Motor neuron (in vitro differentiated cells): ENCODE measurements around the gene LSM6. TPM values are rescaled to one million over a fixed set of nuclear protein-coding genes. Genes with fewer than 3 reads are reported as not detected.

ENCODE experiments used
- ATAC-seq, 8 experiments: fragments of 200-7000 bp; cut with Tn5 transposase; replicated peaks in 6 of 8; 2 replicates each; pipeline ENCODE4 v1.8.0; 2021; ENCODE audit warnings: mild to moderate bottlenecking in 8 of 8, moderate library complexity in 8 of 8
- H3K27ac ChIP-seq, 2 donors: fragments of 250-450 bp; sonication (Bioruptor Pico); 2 replicates each; pipeline ENCODE4 v1.9.0; 2021; ENCODE audit warnings: antibody characterized with exemption in 2 of 2, mild to moderate bottlenecking in 2 of 2, moderate library complexity in 1 of 2
- H3K4me1 ChIP-seq, 2 donors: fragments of 250-450 bp; sonication (Bioruptor Pico); replicated peaks in 1 of 2; 2 replicates each; pipeline ENCODE4 v1.6.1; 2021; ENCODE audit warnings: antibody characterized with exemption in 2 of 2, mild to moderate bottlenecking in 2 of 2, moderate library complexity in 1 of 2
- H3K4me3 ChIP-seq, 5 donors: fragments of 250-450 bp; sonication (Bioruptor Pico); 2 replicates each; pipeline ENCODE4 v1.9.0; 2021; ENCODE audit warnings: antibody characterized with exemption in 5 of 5, mild to moderate bottlenecking in 5 of 5, moderate library complexity in 4 of 5
- WGBS, 10 experiments: fragments of 450-650 bp; shearing (Covaris generic); methylation state at CpG; one replicate each; pipeline ENCODE4 v1.0.0; 2022; 5-methylcytosine and 5-hydroxymethylcytosine counted together
- in situ Hi-C, 9 experiments: fragments of 400-800 bp; cut with MboI; loops; one replicate each; pipeline ENCODE4 v1.15.0; 2021; ENCODE audit warnings: low sequenced_read_pairs in 9 of 9, low pct_unique_long_range_greater_than_20kb in 2 of 9; ENCODE audit not compliant: unreplicated experiment in 9 of 9
- total RNA-seq, 8 experiments: library from RNA; unstranded; fragments of 300-600 nt; gene quantifications; 2 replicates each; pipeline versions ENCODE4 v1.2.3 to v1.2.4, GENCODE V29; 2022

Gene LSM6
- total RNA-seq, 8 experiments from 2014 or later = 37.8 to 76.7 (median 51.1) TPM

DNA sequence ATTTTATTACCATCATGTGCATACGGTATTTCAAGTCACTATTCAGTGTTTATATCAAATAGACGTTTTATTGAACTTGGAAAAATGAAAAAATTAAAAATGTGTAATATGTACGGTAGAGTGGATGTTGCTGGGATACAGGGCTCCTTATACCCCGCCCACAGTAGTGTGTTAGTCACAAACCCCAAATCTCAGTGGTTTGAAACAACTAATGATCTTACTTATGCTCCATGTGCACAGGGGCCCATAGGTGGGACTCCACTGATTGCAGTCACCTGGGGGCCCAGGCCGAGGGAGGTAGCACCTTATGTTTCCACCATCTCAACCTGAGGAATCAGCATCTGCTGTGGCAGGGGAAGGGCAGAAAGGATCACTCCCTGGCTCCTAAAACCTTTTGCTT is 18.1 kb downstream of the LSM6 start:
- Histone ChIP-seq H3K4me1 (peaks cover 28% of the 10 kb centered on the region in 2 donors), H3K27ac (no peak overlapping the region), H3K4me3 (no peak overlapping the region)
- in situ Hi-C loops = no loop called here
- WGBS, 10 experiments = 67 to 100% (median 90%) methylated on average over 1 to 5 of the region's 5 CpGs; no CpG with 5 or more reads in 1 of the 10 experiments
- ATAC-seq = no peak

DNA sequence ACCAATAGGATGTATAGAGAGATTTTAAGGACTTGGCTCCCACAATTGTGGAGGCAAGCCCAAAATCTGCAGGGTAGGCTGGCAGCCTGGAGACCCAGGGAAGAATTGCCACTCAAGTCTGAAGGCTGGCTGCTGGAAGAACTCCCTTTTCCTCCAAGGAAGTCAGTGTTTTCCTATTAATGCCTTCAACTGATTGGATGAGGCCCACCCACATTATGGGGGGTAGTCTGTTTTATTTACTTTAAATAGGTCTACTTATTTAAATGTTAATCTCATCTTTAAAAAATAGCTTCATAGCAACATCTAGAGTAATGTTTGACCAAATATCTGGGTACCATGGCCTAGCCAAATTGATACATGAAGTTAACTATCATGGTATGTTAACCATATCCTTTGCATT is 18.7 kb downstream of the LSM6 start:
- peaks cover 28% of the 10 kb centered on the region in 2 donors for H3K4me1 ChIP-seq
- no peak overlapping the region for H3K4me3 ChIP-seq
- no peak overlapping the region for H3K27ac ChIP-seq
- in situ Hi-C loops = no loop called here
- no peak for ATAC-seq

DNA sequence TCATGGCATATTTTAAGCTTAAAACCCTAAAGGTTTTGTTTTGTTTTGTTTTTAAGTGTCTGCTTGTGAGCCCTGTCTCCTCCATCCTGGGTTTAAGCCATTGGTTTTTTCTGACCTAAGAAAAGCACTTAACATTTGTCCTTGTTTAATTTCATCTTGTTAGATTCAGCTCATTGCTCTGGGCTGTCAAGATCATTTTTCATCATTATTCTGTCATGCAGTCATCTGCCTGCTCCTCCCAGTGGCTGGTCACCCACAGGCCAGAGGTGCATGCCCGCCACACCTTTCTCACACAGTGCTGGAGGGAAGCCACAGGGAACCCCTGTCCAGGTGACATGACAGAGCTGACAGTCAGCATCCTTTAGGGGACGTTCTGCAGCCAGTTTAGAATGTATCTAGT is 27.1 kb downstream of the LSM6 start:
- in situ Hi-C loops = no loop called here
- H3K4me3 ChIP-seq = no peak overlapping the region
- ATAC-seq = peak in 5 of 8 experiments; percentile 14 to 37 (median 34)
- H3K27ac ChIP-seq = no peak overlapping the region
- WGBS, 10 experiments = 0 to 100% (median 48%) methylated on average over 1 to 2 of the region's 2 CpGs; no CpG with 5 or more reads in 4 of the 10 experiments
- H3K4me1 ChIP-seq = peaks cover 0 to 6% of the 10 kb centered on the region in 2 donors

- Histone ChIP-seq H3K4me3 (no peak overlapping the region), H3K27ac (no peak overlapping the region), H3K4me1 (peaks cover 0 to 4% of the 10 kb centered on the region in 2 donors)
- ATAC-seq = no peak
- in situ Hi-C loops = no loop called here
- WGBS, 10 experiments = 13 to 91% (median 76%) methylated on average over 2 to 5 of the region's 5 CpGs; no CpG with 5 or more reads in 2 of the 10 experiments
These were observed 31.9 kb downstream of the LSM6 start for GRCh38 chr4:146207410-146207809.

GRCh38 chr4:146210890-146211289 is 35.4 kb downstream of the LSM6 start:
- Histone ChIP-seq H3K4me1 (no peaks in the 10 kb centered on the region), H3K27ac (no peak overlapping the region), H3K4me3 (no peak overlapping the region)
- no peak for ATAC-seq
- 10 to 100% (median 67%) methylated on average over 1 to 2 of the region's 2 CpGs; no CpG with 5 or more reads in 3 of the 10 experiments for WGBS, 10 experiments
- in situ Hi-C loops = no loop called here

GRCh38 chr4:146211440-146211839 is 35.9 kb downstream of the LSM6 start:
- ATAC-seq = no peak
- WGBS, 10 experiments = 28 to 100% (median 84%) methylated on average over 1 to 7 of the region's 7 CpGs
- Histone ChIP-seq H3K27ac (no peak overlapping the region), H3K4me1 (no peaks in the 10 kb centered on the region), H3K4me3 (no peak overlapping the region)
- in situ Hi-C loops = no loop called here

GRCh38 chr4:146212781-146213180 is 37.3 kb downstream of the LSM6 start:
- ATAC-seq = no peak
- 42 to 97% (median 75%) methylated on average over 2 to 7 of the region's 9 CpGs; no CpG with 5 or more reads in 5 of the 10 experiments for WGBS, 10 experiments
- in situ Hi-C loops = no loop called here
- H3K27ac ChIP-seq = no peak overlapping the region
- no peaks in the 10 kb centered on the region for H3K4me1 ChIP-seq
- H3K4me3 ChIP-seq = no peak overlapping the region

DNA sequence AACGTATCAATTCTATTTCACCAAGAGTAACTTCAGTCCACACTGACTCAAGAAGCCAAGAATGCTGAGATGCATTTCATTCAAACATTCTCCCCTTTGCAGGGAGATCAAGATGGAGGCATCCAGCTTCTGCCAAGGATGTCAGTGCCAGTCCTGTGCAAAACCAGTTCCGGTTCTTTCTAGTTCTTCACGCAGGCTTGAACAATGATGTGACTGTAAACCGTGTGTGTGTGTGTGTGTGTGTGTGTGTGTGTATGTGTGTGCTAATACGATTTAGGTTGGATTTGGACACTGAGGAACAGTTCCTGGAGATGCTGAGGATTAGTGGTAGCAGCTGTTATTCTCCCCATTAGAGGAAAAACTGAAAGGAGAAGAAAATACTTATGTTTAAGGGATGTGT is 38.7 kb downstream of the LSM6 start, which contains the start of gene REELD1:
Gene REELD1, plus strand, starts transcription at position 301 of the 400 bp plus-strand sequence. CDS start 2,415 bp downstream, outside the sequence.
- H3K27ac ChIP-seq = no peak within 1 kb of the TSS
- no peaks in the 10 kb centered on the region for H3K4me1 ChIP-seq
- no peak for ATAC-seq
- no peak within 1 kb of the TSS for H3K4me3 ChIP-seq
- in situ Hi-C loops = no loop called here
- 0 to 100% (median 55%) methylated on average over 1 to 5 of the region's 5 CpGs; no CpG with 5 or more reads in 3 of the 10 experiments for WGBS, 10 experiments

DNA sequence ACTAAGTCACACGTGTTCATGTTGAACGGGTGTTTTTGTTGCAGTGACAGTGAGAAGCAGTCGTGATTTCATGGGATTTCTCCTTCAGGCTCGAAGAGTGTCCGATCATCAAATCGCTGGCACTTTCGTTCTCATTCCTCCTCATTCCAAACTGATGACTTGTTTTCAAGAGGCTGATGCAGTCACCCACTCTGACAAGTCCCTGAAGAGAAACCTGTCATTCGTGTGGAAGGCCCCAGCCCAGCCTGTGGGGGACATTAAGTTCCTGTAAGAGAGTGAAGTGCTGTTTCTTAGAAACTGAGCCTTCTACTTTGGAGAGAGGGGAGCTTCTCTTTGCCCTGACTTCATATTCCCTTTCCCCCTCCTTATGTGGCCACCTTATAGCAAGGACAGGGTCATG is 46.8 kb downstream of the LSM6 start:
- peak in 2 of 8 experiments; percentile 33 to 52 for ATAC-seq
- H3K4me1 ChIP-seq = no peaks in the 10 kb centered on the region
- H3K4me3 ChIP-seq = no peak overlapping the region
- 25 to 87% (median 67%) methylated on average over 2 to 7 of the region's 8 CpGs for WGBS, 10 experiments
- in situ Hi-C loops = no loop called here
- H3K27ac ChIP-seq = no peak overlapping the region

- WGBS, 10 experiments = 14 to 93% (median 74%) methylated on average over 2 to 7 of the region's 8 CpGs; no CpG with 5 or more reads in 1 of the 10 experiments
- in situ Hi-C loops = no loop called here
- H3K27ac ChIP-seq = no peak overlapping the region
- peak in 1 of 8 experiments; percentile 28 for ATAC-seq
- no peaks in the 10 kb centered on the region for H3K4me1 ChIP-seq
- no peak overlapping the region for H3K4me3 ChIP-seq
These were observed 48.9 kb downstream of the LSM6 start for GRCh38 chr4:146224326-146224966.

DNA sequence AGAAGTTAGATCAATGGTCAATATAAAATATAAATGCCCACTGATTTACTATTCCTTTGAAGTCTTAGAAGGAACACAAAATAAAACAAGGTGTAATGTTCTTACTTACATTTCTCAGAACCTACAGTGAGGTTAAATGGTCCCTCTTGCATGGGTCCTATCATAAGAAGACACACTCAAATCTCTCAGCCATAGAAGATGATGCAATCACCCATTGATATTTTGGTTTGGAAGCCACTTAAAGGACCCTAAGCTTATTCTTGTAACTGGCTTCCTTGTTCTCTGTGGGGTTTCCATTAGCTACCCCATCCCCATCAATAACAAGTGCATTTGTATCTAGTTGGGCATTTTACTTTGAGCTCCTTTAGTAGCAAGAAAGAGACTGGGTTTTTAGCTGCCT is 53.9 kb downstream of the LSM6 start:
- ATAC-seq = no peak
- no peaks in the 10 kb centered on the region for H3K4me1 ChIP-seq
- no peak overlapping the region for H3K27ac ChIP-seq
- in situ Hi-C loops = no loop called here
- no peak overlapping the region for H3K4me3 ChIP-seq

DNA sequence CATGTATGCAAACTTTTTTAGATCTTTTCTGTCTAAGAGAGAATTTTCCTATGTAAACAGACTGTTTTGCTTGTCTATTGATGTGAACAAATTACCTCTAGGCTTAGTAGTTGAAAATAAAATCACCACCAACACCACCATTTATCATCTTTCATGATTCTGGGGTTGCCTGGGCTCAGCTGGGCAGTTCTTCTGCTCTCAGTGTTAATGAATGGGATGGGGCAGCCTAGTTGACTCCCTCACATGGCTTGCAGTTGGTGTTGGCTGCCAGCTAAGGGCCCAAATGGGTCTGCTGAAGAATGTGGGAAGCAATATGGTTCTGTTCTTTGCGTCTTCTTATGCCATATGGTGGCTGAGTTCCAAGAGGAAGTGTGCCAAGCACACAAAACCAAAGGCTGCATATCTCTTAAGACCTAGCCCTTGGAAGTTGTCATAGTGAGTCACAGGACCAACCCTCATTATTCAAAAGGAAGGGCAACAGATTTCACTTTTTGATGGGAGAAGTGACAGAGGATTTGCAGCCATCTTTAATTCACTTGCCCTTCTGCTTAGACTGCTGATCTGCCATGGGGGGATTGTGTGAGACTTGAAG is 56.7 kb downstream of the LSM6 start:
- no peak overlapping the region for H3K27ac ChIP-seq
- peaks cover 6 to 10% of the 10 kb centered on the region in 2 donors for H3K4me1 ChIP-seq
- H3K4me3 ChIP-seq = no peak overlapping the region
- no peak for ATAC-seq
- in situ Hi-C loops = no loop called here
- 17 to 100% (median 83%) methylated on average over 1 of the region's 1 CpG; no CpG with 5 or more reads in 3 of the 10 experiments for WGBS, 10 experiments

- Histone ChIP-seq H3K27ac (no peak overlapping the region), H3K4me1 (peaks cover 11 to 15% of the 10 kb centered on the region in 2 donors), H3K4me3 (no peak overlapping the region)
- in situ Hi-C loops = no loop called here
- ATAC-seq = no peak
- 60 to 100% (median 99%) methylated on average over 1 to 6 of the region's 8 CpGs; no CpG with 5 or more reads in 2 of the 10 experiments for WGBS, 10 experiments
These were observed 60.2 kb downstream of the LSM6 start for GRCh38 chr4:146235654-146236177.
